DND-41 (cell line): Measurements from ENCODE around the gene AMIGO2.

ENCODE experiments used
- ATAC-seq: fragments of 200-7000 bp; cut with Tn5 transposase; 3 replicates; pipeline ENCODE4 v1.9.1; 2021; ENCODE audit warnings: low read depth; ENCODE audit not compliant: insufficient read depth
- DNase-seq: peaks from one replicate; pipeline ENCODE4 v3.0.0-alpha.2; 2020
- H2AFZ ChIP-seq: 2 replicates; pipeline ENCODE4 v1.6.0; 2012; ENCODE audit warnings: low read depth, low read length
- H3K27ac ChIP-seq: 2 replicates; pipeline ENCODE4 v1.5.1; 2012; ENCODE audit warnings: low read length, inconsistent platforms
- H3K27me3 ChIP-seq: fragments of 200-600 bp; sonication (generic); 2 replicates; pipeline ENCODE4 v1.6.0; 2012; ENCODE audit warnings: low read length, mild to moderate bottlenecking, inconsistent platforms; ENCODE audit not compliant: insufficient read depth, poor library complexity
- H3K36me3 ChIP-seq: 2 replicates; pipeline ENCODE4 v1.5.1; 2012; ENCODE audit warnings: low read length, inconsistent platforms; ENCODE audit not compliant: insufficient read depth
- H3K4me1 ChIP-seq: 2 replicates; pipeline ENCODE4 v1.5.1; 2012; ENCODE audit warnings: mild to moderate bottlenecking, low read length; ENCODE audit not compliant: insufficient read depth
- H3K4me2 ChIP-seq: 2 replicates; pipeline ENCODE4 v1.6.0; 2012; ENCODE audit warnings: mild to moderate bottlenecking, moderate library complexity, low read length, inconsistent platforms; ENCODE audit not compliant: insufficient read depth
- H3K4me3 ChIP-seq, 2 experiments: fragments of 200-600 bp in 1 of 2; shearing (Covaris generic) in 1 of 2; 2 replicates each; pipeline ENCODE4 v1.5.1; 2012 to 2016; ENCODE audit warnings: inconsistent platforms in 2 of 2, low read length in 2 of 2, mild to moderate bottlenecking in 2 of 2, low read depth in 1 of 2, moderate library complexity in 1 of 2
- H3K79me2 ChIP-seq: 2 replicates; pipeline ENCODE4 v1.6.0; 2012; ENCODE audit warnings: low read length, inconsistent platforms; ENCODE audit not compliant: insufficient read depth
- H3K9ac ChIP-seq: 2 replicates; pipeline ENCODE4 v1.6.0; 2012; ENCODE audit warnings: low read depth, mild to moderate bottlenecking, inconsistent platforms, low read length, moderate library complexity
- H3K9me3 ChIP-seq: 2 replicates; pipeline ENCODE4 v1.5.1; 2012; ENCODE audit warnings: low read length, moderate library complexity, mild to moderate bottlenecking, inconsistent platforms; ENCODE audit not compliant: insufficient read depth, severe bottlenecking
- H4K20me1 ChIP-seq: 2 replicates; pipeline ENCODE4 v1.6.0; 2012; ENCODE audit warnings: low read length; ENCODE audit not compliant: insufficient read depth
- CTCF ChIP-seq: IDR thresholded peaks from 2 replicates; pipeline ENCODE4 v1.5.1; 2012; ENCODE audit warnings: borderline replicate concordance, low read length, moderate library complexity, mild to moderate bottlenecking; ENCODE audit not compliant: poor library complexity, severe bottlenecking; ENCODE audit errors: extremely low read depth
- EZH2 ChIP-seq: IDR thresholded peaks from 3 replicates; pipeline ENCODE4 v1.6.1; 2012; ENCODE audit warnings: borderline replicate concordance, low read depth, mild to moderate bottlenecking, moderate library complexity, low read length, inconsistent platforms; ENCODE audit not compliant: severe bottlenecking

The AMIGO2 gene

GRCh38 chr12:47102406-47102805, 22.6 kb upstream of the AMIGO2 start:
- TF ChIP-seq EZH2 (no peak), CTCF (no peak)
- H3K27me3 ChIP-seq = no peaks in the 10 kb centered on the region
- DNase-seq (no peak), ATAC-seq (no peak)
- no peak overlapping the region for H3K27ac ChIP-seq
- H3K4me1 ChIP-seq = no peaks in the 10 kb centered on the region
- no peaks in the 10 kb centered on the region for H3K36me3 ChIP-seq
- no peak overlapping the region for H3K9ac ChIP-seq
- no peak overlapping the region for H3K4me2 ChIP-seq
- H2AFZ ChIP-seq = no peak overlapping the region
- H3K9me3 ChIP-seq = no peaks in the 10 kb centered on the region
- H3K4me3 ChIP-seq = no peak overlapping the region
- no peaks in the 10 kb centered on the region for H3K79me2 ChIP-seq
- H4K20me1 ChIP-seq = no peaks in the 10 kb centered on the region

- Histone ChIP-seq H3K27me3 (no peaks in the 10 kb centered on the region), H4K20me1 (no peaks in the 10 kb centered on the region), H3K9ac (no peak overlapping the region), H2AFZ (no peak overlapping the region), H3K4me1 (no peaks in the 10 kb centered on the region), H3K36me3 (no peaks in the 10 kb centered on the region), H3K27ac (no peak overlapping the region), H3K79me2 (no peaks in the 10 kb centered on the region), H3K4me2 (no peak overlapping the region), H3K4me3 (no peak overlapping the region), H3K9me3 (no peaks in the 10 kb centered on the region)
- ATAC-seq (no peak), DNase-seq (no peak)
- TF ChIP-seq EZH2 (no peak), CTCF (no peak)
These were observed 20.4 kb upstream of the AMIGO2 start for GRCh38 chr12:47100160-47100559.

GRCh38 chr12:47099610-47100009, 19.9 kb upstream of the AMIGO2 start:
- H2AFZ ChIP-seq = no peak overlapping the region
- no peaks in the 10 kb centered on the region for H3K4me1 ChIP-seq
- H3K36me3 ChIP-seq = no peaks in the 10 kb centered on the region
- H3K27ac ChIP-seq = no peak overlapping the region
- H3K9me3 ChIP-seq = no peaks in the 10 kb centered on the region
- no peak for DNase-seq
- H3K79me2 ChIP-seq = no peaks in the 10 kb centered on the region
- no peak overlapping the region for H3K9ac ChIP-seq
- H3K4me2 ChIP-seq = no peak overlapping the region
- TF ChIP-seq EZH2 = no peak
- TF ChIP-seq CTCF = no peak
- H3K27me3 ChIP-seq = no peaks in the 10 kb centered on the region
- H3K4me3 ChIP-seq = no peak overlapping the region
- no peaks in the 10 kb centered on the region for H4K20me1 ChIP-seq
- ATAC-seq = no peak

GRCh38 chr12:47098099-47098498, 18.3 kb upstream of the AMIGO2 start:
- no peak overlapping the region for H3K9ac ChIP-seq
- no peaks in the 10 kb centered on the region for H3K27me3 ChIP-seq
- no peaks in the 10 kb centered on the region for H3K36me3 ChIP-seq
- DNase-seq (no peak), ATAC-seq (no peak)
- TF ChIP-seq EZH2 (no peak), CTCF (no peak)
- H4K20me1 ChIP-seq = no peaks in the 10 kb centered on the region
- H2AFZ ChIP-seq = no peak overlapping the region
- H3K4me1 ChIP-seq = no peaks in the 10 kb centered on the region
- H3K79me2 ChIP-seq = no peaks in the 10 kb centered on the region
- H3K9me3 ChIP-seq = no peaks in the 10 kb centered on the region
- no peak overlapping the region for H3K4me2 ChIP-seq
- H3K27ac ChIP-seq = no peak overlapping the region
- no peak overlapping the region for H3K4me3 ChIP-seq
